Measurements from ENCODE around the gene MAPKAPK3.

GRCh38 chr3:50606596-50606995 is 10.4 kb upstream of the MAPKAPK3 start:
- TF ChIP-seq POLR2A (IDR thresholded peaks at IDR 0.05; ENCODE audit: low read length) = no peak
- no peak for TF ChIP-seq GATA1 (IDR thresholded peaks at IDR 0.05; ENCODE audit: low read depth, low read length)
